MCF 10A (cell line): ENCODE results near the gene SPOCK2. TPM values are rescaled to one million over a fixed set of nuclear protein-coding genes. Genes with fewer than 3 reads are reported as not detected.

Experiments
- BruUV-seq: library from RNA; stranded (reverse); fragments of 400-500 nt; replicated peaks from 2 replicates; lab custom pipeline; 2021; lab: Mats Ljungman, UMichigan
- CTCF ChIA-PET: fragments of 300-600 bp; sonication (Branson Sonifier 250); formaldehyde crosslinking; extraction: SDS; loops from one replicate; lab custom pipeline; 2021; ENCODE audit warnings: antibody characterized with exemption, inconsistent platforms; lab: Yijun Ruan, JAX
- POLR2A ChIA-PET: fragments of 300-600, 350-650 bp; sonication (Branson Sonifier 250); formaldehyde crosslinking; extraction: SDS; loops from one replicate; lab custom pipeline; 2020; ENCODE audit warnings: antibody characterized with exemption, inconsistent platforms; lab: Yijun Ruan, JAX
- DNase-seq: peaks from one replicate; pipeline ENCODE4 v3.0.0-alpha.2; 2018; ENCODE audit not compliant: unreplicated experiment
- H3K27ac Mint-ChIP-seq: one replicate; pipeline ENCODE4 v1.8.0; 2022; ENCODE audit warnings: mild to moderate bottlenecking, low read depth, mixed read lengths; ENCODE audit not compliant: unreplicated experiment
- H3K27me3 Mint-ChIP-seq: one replicate; pipeline ENCODE4 v1.8.0; 2022; ENCODE audit warnings: mixed read lengths; ENCODE audit not compliant: insufficient read depth, unreplicated experiment
- H3K36me3 Mint-ChIP-seq: one replicate; pipeline ENCODE4 v1.8.0; 2022; ENCODE audit warnings: mild to moderate bottlenecking, moderate library complexity, mixed read lengths; ENCODE audit not compliant: insufficient read depth, unreplicated experiment
- H3K4me1 Mint-ChIP-seq: one replicate; pipeline ENCODE4 v1.8.0; 2022; ENCODE audit warnings: mixed read lengths; ENCODE audit not compliant: insufficient read depth, unreplicated experiment
- H3K4me3 Mint-ChIP-seq: one replicate; pipeline ENCODE4 v1.8.0; 2022; ENCODE audit warnings: mild to moderate bottlenecking, moderate library complexity, mixed read lengths; ENCODE audit not compliant: unreplicated experiment
- H3K9me3 Mint-ChIP-seq: one replicate; pipeline ENCODE4 v1.8.0; 2022; ENCODE audit warnings: mixed read lengths; ENCODE audit not compliant: unreplicated experiment
- intact Hi-C: fragments of 100-400 bp; cut with micrococcal nuclease; formaldehyde crosslinking; loops from 2 replicates; pipeline ENCODE4 v1.14.1; 2022
- total RNA-seq: library from RNA; stranded (reverse); gene quantifications from 2 replicates; pipeline ENCODE4 v1.2.3, GENCODE V29; 2022
- TF ChIP-seq, protein P1 (sequence below): fragments of 200-600 bp; IDR thresholded peaks from one replicate; pipeline ENCODE4 v1.8.0; 2022; ENCODE audit warnings: antibody characterized with exemption, mild to moderate bottlenecking; ENCODE audit not compliant: unreplicated experiment

Gene SPOCK2
- total RNA-seq, 1 experiment from 2014 or later = 1.2 TPM

DNA sequence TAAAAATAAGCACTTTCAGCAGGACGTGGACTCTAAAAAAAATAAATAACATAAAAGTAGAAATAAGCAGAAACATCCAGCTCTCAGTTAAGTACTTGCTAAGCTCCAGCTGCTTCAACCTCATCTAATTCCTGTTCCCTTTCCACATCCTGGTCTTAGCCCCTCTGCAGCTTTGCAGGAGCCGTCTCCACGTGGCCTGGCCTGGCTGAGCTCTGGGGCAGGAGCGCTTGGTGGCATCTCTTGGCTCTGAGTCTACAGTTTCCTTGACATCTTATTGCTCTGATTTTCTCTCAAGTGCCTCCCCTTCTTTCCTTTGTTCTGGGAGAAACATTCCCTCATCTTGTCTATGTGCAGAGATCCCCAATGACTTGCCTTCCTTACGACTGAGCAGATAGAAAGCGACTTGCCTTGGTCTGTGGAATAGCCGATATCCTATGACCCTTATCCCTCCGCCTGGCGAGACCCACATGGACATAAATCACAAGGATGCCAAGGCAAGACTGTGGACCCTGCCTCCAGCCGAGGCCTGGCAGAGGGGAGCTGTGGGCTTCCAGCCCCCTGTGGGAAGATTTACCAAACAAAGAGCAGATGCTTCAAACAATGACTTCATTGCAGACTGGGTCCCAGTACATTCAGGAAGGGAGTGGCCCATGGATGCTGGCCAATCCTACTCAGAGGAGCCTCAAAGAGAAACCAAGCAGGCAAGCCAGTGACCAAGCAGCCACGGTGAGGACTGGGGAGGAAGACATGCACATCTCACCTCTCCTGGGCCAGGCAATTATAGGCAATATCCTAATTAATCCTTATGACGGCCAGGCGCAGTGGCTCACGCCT is 61.9 kb downstream of the SPOCK2 start:
- no TSS peak for BruUV-seq
- intact Hi-C loops = no loop called here
- CTCF ChIA-PET = no interaction called here
- Mint-ChIP-seq H3K36me3 (peaks cover 4% of the 10 kb centered on the region), H3K4me1 (peaks cover 19% of the 10 kb centered on the region), H3K27ac (no peak overlapping the region), H3K27me3 (no peaks in the 10 kb centered on the region), H3K9me3 (no peaks in the 10 kb centered on the region), H3K4me3 (no peak overlapping the region)
- POLR2A ChIA-PET = interaction anchor here (1.6 kb wide), 1 partner anchor 15 kb away, joined by 4 read pairs; no protein-coding TSS in a partner anchor
- TF ChIP-seq, protein P1, sequence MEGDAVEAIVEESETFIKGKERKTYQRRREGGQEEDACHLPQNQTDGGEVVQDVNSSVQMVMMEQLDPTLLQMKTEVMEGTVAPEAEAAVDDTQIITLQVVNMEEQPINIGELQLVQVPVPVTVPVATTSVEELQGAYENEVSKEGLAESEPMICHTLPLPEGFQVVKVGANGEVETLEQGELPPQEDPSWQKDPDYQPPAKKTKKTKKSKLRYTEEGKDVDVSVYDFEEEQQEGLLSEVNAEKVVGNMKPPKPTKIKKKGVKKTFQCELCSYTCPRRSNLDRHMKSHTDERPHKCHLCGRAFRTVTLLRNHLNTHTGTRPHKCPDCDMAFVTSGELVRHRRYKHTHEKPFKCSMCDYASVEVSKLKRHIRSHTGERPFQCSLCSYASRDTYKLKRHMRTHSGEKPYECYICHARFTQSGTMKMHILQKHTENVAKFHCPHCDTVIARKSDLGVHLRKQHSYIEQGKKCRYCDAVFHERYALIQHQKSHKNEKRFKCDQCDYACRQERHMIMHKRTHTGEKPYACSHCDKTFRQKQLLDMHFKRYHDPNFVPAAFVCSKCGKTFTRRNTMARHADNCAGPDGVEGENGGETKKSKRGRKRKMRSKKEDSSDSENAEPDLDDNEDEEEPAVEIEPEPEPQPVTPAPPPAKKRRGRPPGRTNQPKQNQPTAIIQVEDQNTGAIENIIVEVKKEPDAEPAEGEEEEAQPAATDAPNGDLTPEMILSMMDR = no peak
- DNase-seq = peak; percentile 59

DNA sequence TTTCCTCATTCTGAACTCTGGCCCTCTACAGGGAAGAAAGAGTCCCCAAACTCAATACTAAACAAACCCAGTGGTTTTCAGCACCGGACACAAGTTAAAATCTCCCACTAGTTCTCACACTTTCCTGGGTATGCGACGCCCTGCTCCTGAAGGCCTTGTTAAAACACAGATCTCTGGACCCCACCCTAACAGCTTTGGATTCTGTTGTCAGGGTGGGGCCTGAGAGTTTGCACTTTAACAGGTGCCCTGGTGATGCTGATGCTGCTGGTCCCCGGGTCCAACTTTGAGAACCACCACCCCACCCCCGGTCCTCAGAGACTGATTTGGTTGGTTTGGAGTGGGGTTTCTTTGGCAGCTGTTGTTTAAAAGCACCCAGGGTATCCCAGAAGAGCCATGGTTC is 62.5 kb downstream of the SPOCK2 start:
- POLR2A ChIA-PET = interaction anchor here (0.7 to 1.6 kb wide), 2 partner anchors 14 to 50 kb away, joined by 3 to 4 read pairs; no protein-coding TSS in a partner anchor
- no peaks in the 10 kb centered on the region for H3K9me3 Mint-ChIP-seq
- no peaks in the 10 kb centered on the region for H3K27me3 Mint-ChIP-seq
- H3K4me3 Mint-ChIP-seq = no peak overlapping the region
- intact Hi-C loops = no loop called here
- DNase-seq = no peak
- H3K4me1 Mint-ChIP-seq = peaks cover 19% of the 10 kb centered on the region
- no peak overlapping the region for H3K27ac Mint-ChIP-seq
- BruUV-seq = no TSS peak
- CTCF ChIA-PET = no interaction called here
- TF ChIP-seq, protein P1 = no peak
- H3K36me3 Mint-ChIP-seq = peaks cover 4% of the 10 kb centered on the region

DNA sequence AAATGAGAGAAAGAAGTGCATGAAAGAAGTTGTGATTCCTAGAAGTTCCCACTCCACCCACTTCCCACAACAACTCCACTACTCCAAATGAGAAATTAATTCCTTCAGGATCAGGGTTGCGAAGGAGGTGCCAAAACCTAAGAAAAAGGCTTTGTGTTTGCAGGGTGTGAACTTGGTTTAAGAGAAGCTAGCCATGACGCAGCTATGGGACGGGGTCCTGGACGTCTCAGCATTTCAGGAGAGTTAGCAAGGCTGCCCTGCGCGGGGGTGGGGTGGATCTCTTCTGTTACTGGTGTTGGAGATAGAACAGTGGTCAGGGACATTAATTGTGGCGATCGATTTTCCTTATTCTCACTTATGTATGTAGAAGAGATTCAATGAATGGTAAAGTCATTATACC is 63.0 kb downstream of the SPOCK2 start:
- Mint-ChIP-seq H3K9me3 (no peaks in the 10 kb centered on the region), H3K4me3 (no peak overlapping the region), H3K27me3 (no peaks in the 10 kb centered on the region), H3K36me3 (peaks cover 4% of the 10 kb centered on the region), H3K27ac (no peak overlapping the region), H3K4me1 (peaks cover 19% of the 10 kb centered on the region)
- intact Hi-C loops = no loop called here
- CTCF ChIA-PET = no interaction called here
- no TSS peak for BruUV-seq
- POLR2A ChIA-PET = interaction anchor here (0.6 to 0.7 kb wide), 2 partner anchors 50 to 658 kb away, joined by 3 to 5 read pairs; no protein-coding TSS in a partner anchor
- no peak for DNase-seq
- TF ChIP-seq, protein P1 = no peak

DNA sequence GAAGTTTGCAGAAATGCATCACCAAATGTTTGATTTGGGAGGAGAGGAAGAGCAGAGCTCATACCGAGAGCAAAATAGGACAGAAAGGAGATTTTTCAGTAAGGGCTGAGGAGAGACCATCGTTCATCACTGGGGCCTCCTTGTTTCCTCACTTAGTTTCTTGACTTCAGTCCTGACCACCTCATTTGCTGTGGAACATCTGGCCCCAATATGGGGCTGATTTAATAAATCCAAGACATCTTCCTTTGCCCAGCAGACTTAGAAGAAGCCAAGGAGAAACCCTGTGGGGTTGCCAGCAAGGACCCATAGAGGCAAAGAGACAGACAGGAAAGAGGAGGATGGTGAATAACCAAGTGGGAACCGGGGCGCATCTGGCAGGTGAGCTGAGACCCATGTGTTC is 63.8 kb downstream of the SPOCK2 start:
- intact Hi-C loops = no loop called here
- no peak overlapping the region for H3K27ac Mint-ChIP-seq
- no peak overlapping the region for H3K4me3 Mint-ChIP-seq
- H3K4me1 Mint-ChIP-seq = peaks cover 19% of the 10 kb centered on the region
- DNase-seq = no peak
- POLR2A ChIA-PET = no interaction called here
- H3K27me3 Mint-ChIP-seq = no peaks in the 10 kb centered on the region
- BruUV-seq = no TSS peak
- H3K9me3 Mint-ChIP-seq = no peaks in the 10 kb centered on the region
- peaks cover 4% of the 10 kb centered on the region for H3K36me3 Mint-ChIP-seq
- CTCF ChIA-PET = no interaction called here
- TF ChIP-seq, protein P1 = no peak
